ENCODE results near the gene TIMM13. TPM values are rescaled to one million over a fixed set of nuclear protein-coding genes. Genes with fewer than 3 reads are reported as not detected.
"Not testable (repeated sequence)": the region's sequence is repeated elsewhere in the genome, so short reads cannot be mapped to it uniquely, and the experiment has no call there.

Gene TIMM13
- total RNA-seq, 1 donor from 2014 or later: 22.6 TPM

- DNase-seq: no peak
Measured at GRCh38 chr19:2429917-2430535, 2.6 kb upstream of the TIMM13 start.

GRCh38 chr19:2428756-2429711 lies 1.6 kb upstream of the TIMM13 start:
- DNase-seq: no peak

GRCh38 chr19:2428321-2428690 lies 920 bp upstream of the TIMM13 start:
- no peak for DNase-seq

- DNase-seq: no peak
Measured at GRCh38 chr19:2426611-2427428, 566 bp downstream of the TIMM13 start.

GRCh38 chr19:2425622-2426581 lies 1.5 kb downstream of the TIMM13 start:
- DNase-seq: no peak

GRCh38 chr19:2424686-2425621 lies 2.4 kb downstream of the TIMM13 start:
- DNase-seq: peak; percentile 30

GRCh38 chr19:2423915-2424685 lies 3.3 kb downstream of the TIMM13 start:
- DNase-seq: no peak

GRCh38 chr19:2423071-2423914 lies 4.1 kb downstream of the TIMM13 start:
- DNase-seq: peak; percentile 65

GRCh38 chr19:2421581-2422306 lies 5.6 kb downstream of the TIMM13 start:
- no peak for DNase-seq

GRCh38 chr19:2420490-2420889 lies 6.9 kb downstream of the TIMM13 start:
- no peak for DNase-seq

- DNase-seq: no peak
Measured at GRCh38 chr19:2419754-2420153, 7.6 kb downstream of the TIMM13 start.

GRCh38 chr19:2417881-2418406 lies 9.4 kb downstream of the TIMM13 start:
- DNase-seq: no peak

GRCh38 chr19:2417436-2417835 lies 9.9 kb downstream of the TIMM13 start:
- not testable (repeated sequence) for DNase-seq

- DNase-seq: no peak
Measured at GRCh38 chr19:2416321-2417097, 10.9 kb downstream of the TIMM13 start.

GRCh38 chr19:2415973-2416319 lies 11.4 kb downstream of the TIMM13 start:
- DNase-seq: no peak

- no peak for DNase-seq
Measured at GRCh38 chr19:2415281-2415972, 12.0 kb downstream of the TIMM13 start.
